HCT116 (cell line): Measurements from ENCODE around the gene OR2H2. TPM values are rescaled to one million over a fixed set of nuclear protein-coding genes. Genes with fewer than 3 reads are reported as not detected.

ENCODE experiments used
- ATAC-seq: fragments of 200-7000 bp; cut with Tn5 transposase; 2 replicates; pipeline ENCODE4 v1.9.1; 2020; ENCODE audit warnings: mild to moderate bottlenecking, moderate library complexity
- BruUV-seq: library from RNA; stranded (reverse); fragments of 400-500 nt; replicated peaks from 2 replicates; lab custom pipeline; 2021; lab: Mats Ljungman, UMichigan
- CTCF ChIA-PET: fragments of 300-600 bp; sonication (Branson Sonifier 250); formaldehyde crosslinking; loops from one replicate; lab custom pipeline; 2021; ENCODE audit warnings: antibody characterized with exemption; lab: Charles Lee
- POLR2A ChIA-PET: fragments of 300-600, 350-600 bp; sonication (Branson Sonifier 250); formaldehyde crosslinking; loops from one replicate; lab custom pipeline; 2021; ENCODE audit warnings: antibody characterized with exemption; lab: Charles Lee
- RAD21 ChIA-PET, 2 experiments: fragments of 300-600 bp; sonication (Branson Sonifier 250); formaldehyde crosslinking; loops; one replicate each; lab custom pipeline; 2023; ENCODE audit warnings: low total read pairs in 2 of 2; ENCODE audit not compliant: uncharacterized antibody in 2 of 2, unreplicated experiment in 2 of 2, low non-redundant PET in 1 of 2; lab: Charles Lee
- DNase-seq: peaks from one replicate; pipeline ENCODE4 v3.0.0-alpha.2; 2010; ENCODE audit warnings: low read depth, low spot score
- H2AFZ ChIP-seq: fragments of 200-600 bp; shearing (Covaris generic), sonication (generic); 2 replicates; pipeline ENCODE4 v1.6.1; 2017; ENCODE audit warnings: low read depth, mixed run types, mixed read lengths, antibody characterized with exemption, low read length; ENCODE audit not compliant: poor library complexity, severe bottlenecking
- H3K27ac ChIP-seq: 2 replicates; pipeline ENCODE4 v1.5.1; 2012; ENCODE audit warnings: low read depth, low read length
- H3K27me3 ChIP-seq: fragments of 200-600 bp; sonication (generic); 2 replicates; pipeline ENCODE4 v1.6.1; 2016; ENCODE audit warnings: mixed run types, low read length, mixed read lengths; ENCODE audit not compliant: insufficient read depth
- H3K36me3 ChIP-seq, 2 experiments: fragments of 200-500 bp in 1 of 2; fragments of 200-600 bp in 1 of 2; sonication (Bioruptor generic) in 1 of 2; sonication (generic) in 1 of 2; 2 replicates each; pipeline versions ENCODE4 v1.5.1 to v1.6.1; 2014 to 2016; ENCODE audit warnings: low read length in 2 of 2, inconsistent platforms in 1 of 2, mixed read lengths in 1 of 2, mixed run types in 1 of 2; ENCODE audit not compliant: insufficient read depth in 2 of 2, control insufficient read depth in 1 of 2
- H3K4me1 ChIP-seq, 2 experiments: fragments of 200-600 bp in 1 of 2; sonication (generic) in 1 of 2; 2 replicates each; pipeline versions ENCODE4 v1.5.1 to v1.6.1; 2012 to 2017; ENCODE audit warnings: low read length in 2 of 2, inconsistent platforms in 1 of 2, mild to moderate bottlenecking in 1 of 2, mixed read lengths in 1 of 2, mixed run types in 1 of 2, moderate library complexity in 1 of 2; ENCODE audit not compliant: insufficient read depth in 2 of 2, control insufficient read depth in 1 of 2
- H3K4me2 ChIP-seq: fragments of 200-600 bp; sonication (generic); 2 replicates; pipeline ENCODE4 v1.6.1; 2017; ENCODE audit warnings: mixed run types, low read length, mixed read lengths
- H3K4me3 ChIP-seq, 2 experiments: fragments of 200-600 bp in 1 of 2; sonication (generic) in 1 of 2; replicated peaks in 1 of 2; 2 replicates each; pipeline ENCODE4 v1.5.1; 2011 to 2016; ENCODE audit warnings: low read length in 2 of 2, control low read depth in 1 of 2, low read depth in 1 of 2, mild to moderate bottlenecking in 1 of 2, mixed read lengths in 1 of 2, mixed run types in 1 of 2
- H3K79me2 ChIP-seq: fragments of 200-600 bp; sonication (generic); 2 replicates; pipeline ENCODE4 v1.6.1; 2017; ENCODE audit warnings: mild to moderate bottlenecking, mixed run types, low read length, moderate library complexity, mixed read lengths; ENCODE audit not compliant: insufficient read depth
- H3K9ac ChIP-seq: fragments of 200-600 bp; sonication (generic); 2 replicates; pipeline ENCODE4 v1.6.1; 2016; ENCODE audit warnings: low read length, mixed read lengths
- H3K9me2 ChIP-seq: fragments of 200-600 bp; sonication (generic), shearing (Covaris generic); 2 replicates; pipeline ENCODE4 v1.6.1; 2017; ENCODE audit warnings: mixed run types, mild to moderate bottlenecking, moderate library complexity; ENCODE audit not compliant: insufficient read depth
- H3K9me3 ChIP-seq, 2 experiments: fragments of 200-500 bp in 1 of 2; fragments of 200-600 bp in 1 of 2; sonication (Bioruptor generic) in 1 of 2; sonication (generic) in 1 of 2; 2 replicates each; pipeline ENCODE4 v1.6.1; 2014 to 2017; ENCODE audit warnings: low read length in 2 of 2, mixed read lengths in 2 of 2, inconsistent platforms in 1 of 2, low read depth in 1 of 2, mild to moderate bottlenecking in 1 of 2, mixed run types in 1 of 2, moderate library complexity in 1 of 2; ENCODE audit not compliant: control insufficient read depth in 1 of 2, insufficient read depth in 1 of 2
- H4K20me1 ChIP-seq: fragments of 200-600 bp; sonication (generic), shearing (Covaris generic); 2 replicates; pipeline ENCODE4 v1.6.1; 2017; ENCODE audit warnings: mixed run types, mild to moderate bottlenecking, moderate library complexity; ENCODE audit not compliant: insufficient read depth
- CBX3 ChIP-seq: IDR thresholded peaks from 2 replicates; pipeline ENCODE4 v1.6.1; 2012; ENCODE audit warnings: low read depth
- CEBPB ChIP-seq: IDR thresholded peaks from 2 replicates; pipeline ENCODE4 v1.6.1; 2012; ENCODE audit warnings: low read depth
- ELF1 ChIP-seq: IDR thresholded peaks from 2 replicates; pipeline ENCODE4 v1.6.1; 2012; ENCODE audit warnings: low read depth, borderline replicate concordance
- EZH2 ChIP-seq: fragments of 200-600 bp; sonication (generic); IDR thresholded peaks from 2 replicates; pipeline ENCODE4 v1.6.1; 2017; ENCODE audit warnings: antibody characterized with exemption, mixed run types
- JUND ChIP-seq: IDR thresholded peaks from 2 replicates; pipeline ENCODE4 v1.6.1; 2012
- POLR2A ChIP-seq: IDR thresholded peaks from 2 replicates; pipeline ENCODE4 v1.7.0; 2011; ENCODE audit warnings: borderline replicate concordance; ENCODE audit not compliant: insufficient read depth, insufficient read length; ENCODE audit errors: extremely low read depth
- POLR2AphosphoS5 ChIP-seq: IDR thresholded peaks from 2 replicates; pipeline ENCODE4 v1.6.1; 2011; ENCODE audit warnings: mild to moderate bottlenecking, low read depth, low read length, moderate library complexity
- RAD21 ChIP-seq: IDR thresholded peaks from 2 replicates; pipeline ENCODE4 v1.6.1; 2012; ENCODE audit warnings: low read depth, mild to moderate bottlenecking
- SP1 ChIP-seq: IDR thresholded peaks from 2 replicates; pipeline ENCODE4 v1.6.1; 2012; ENCODE audit warnings: low read depth
- TCF7L2 ChIP-seq: IDR thresholded peaks from 2 replicates; pipeline ENCODE4 v1.7.0; 2011; ENCODE audit warnings: borderline replicate concordance, inconsistent platforms; ENCODE audit not compliant: insufficient read depth, insufficient read length; ENCODE audit errors: extremely low read depth
- YY1 ChIP-seq: IDR thresholded peaks from 2 replicates; pipeline ENCODE4 v1.6.1; 2011; ENCODE audit warnings: low read length, low read depth, moderate library complexity, mild to moderate bottlenecking; ENCODE audit not compliant: insufficient replicate concordance; ENCODE audit errors: extremely low read depth
- ZFX ChIP-seq: fragments of 450-650 bp; IDR thresholded peaks from 2 replicates; pipeline ENCODE4 v1.6.1; 2017
- intact Hi-C: fragments of 100-400 bp; cut with micrococcal nuclease; formaldehyde crosslinking; loops from 2 replicates; pipeline ENCODE4 v1.10.0; 2022
- total RNA-seq: library from RNA; stranded (reverse); gene quantifications from one replicate; pipeline ENCODE4 v1.2.1, GENCODE V29; 2021; ENCODE audit not compliant: unreplicated experiment
- TF ChIP-seq, protein P1 (sequence below): IDR thresholded peaks from 2 replicates; pipeline ENCODE4 v1.6.1; 2012; ENCODE audit warnings: low read depth
- TF ChIP-seq, protein P2 (sequence below): IDR thresholded peaks from 2 replicates; pipeline ENCODE4 v1.6.1; 2012

OR2H2 gene
- total RNA-seq, 1 experiment from 2014 or later, result not detected

DNA sequence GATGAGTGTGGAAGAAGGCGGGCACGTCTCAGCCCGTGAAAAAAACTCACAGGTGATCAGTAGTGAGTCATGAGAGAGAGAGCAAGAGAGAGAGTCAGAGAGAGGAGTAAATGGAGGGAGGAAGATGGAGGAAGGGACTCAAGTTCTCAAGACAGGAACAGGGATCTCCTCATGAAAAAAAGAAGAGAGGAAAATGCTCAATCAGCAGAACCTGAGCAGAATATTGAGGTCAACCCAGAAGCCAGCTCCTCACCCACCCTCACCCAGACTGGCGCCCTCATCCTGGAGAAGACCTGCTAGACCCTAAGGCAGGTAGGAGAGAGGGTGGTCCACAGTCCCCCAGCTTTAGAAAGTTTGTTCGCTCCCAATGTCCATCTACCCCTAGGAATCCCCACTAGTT, 30.2 kb upstream of the OR2H2 start:
- no peaks in the 10 kb centered on the region for H3K36me3 ChIP-seq
- no peak overlapping the region for H3K4me2 ChIP-seq
- BruUV-seq, result no TSS peak
- no peaks in the 10 kb centered on the region for H3K27me3 ChIP-seq
- DNase-seq, result no peak
- H3K9me2 ChIP-seq, result no peaks in the 10 kb centered on the region
- ChIA-PET CTCF (no interaction called here), RAD21 (no interaction called here), POLR2A (no interaction called here)
- H3K9ac ChIP-seq, result no peak overlapping the region
- no peak overlapping the region for H3K4me3 ChIP-seq
- TF ChIP-seq RAD21, result no peak
- no peak for TF ChIP-seq CBX3
- TF ChIP-seq, protein P1, sequence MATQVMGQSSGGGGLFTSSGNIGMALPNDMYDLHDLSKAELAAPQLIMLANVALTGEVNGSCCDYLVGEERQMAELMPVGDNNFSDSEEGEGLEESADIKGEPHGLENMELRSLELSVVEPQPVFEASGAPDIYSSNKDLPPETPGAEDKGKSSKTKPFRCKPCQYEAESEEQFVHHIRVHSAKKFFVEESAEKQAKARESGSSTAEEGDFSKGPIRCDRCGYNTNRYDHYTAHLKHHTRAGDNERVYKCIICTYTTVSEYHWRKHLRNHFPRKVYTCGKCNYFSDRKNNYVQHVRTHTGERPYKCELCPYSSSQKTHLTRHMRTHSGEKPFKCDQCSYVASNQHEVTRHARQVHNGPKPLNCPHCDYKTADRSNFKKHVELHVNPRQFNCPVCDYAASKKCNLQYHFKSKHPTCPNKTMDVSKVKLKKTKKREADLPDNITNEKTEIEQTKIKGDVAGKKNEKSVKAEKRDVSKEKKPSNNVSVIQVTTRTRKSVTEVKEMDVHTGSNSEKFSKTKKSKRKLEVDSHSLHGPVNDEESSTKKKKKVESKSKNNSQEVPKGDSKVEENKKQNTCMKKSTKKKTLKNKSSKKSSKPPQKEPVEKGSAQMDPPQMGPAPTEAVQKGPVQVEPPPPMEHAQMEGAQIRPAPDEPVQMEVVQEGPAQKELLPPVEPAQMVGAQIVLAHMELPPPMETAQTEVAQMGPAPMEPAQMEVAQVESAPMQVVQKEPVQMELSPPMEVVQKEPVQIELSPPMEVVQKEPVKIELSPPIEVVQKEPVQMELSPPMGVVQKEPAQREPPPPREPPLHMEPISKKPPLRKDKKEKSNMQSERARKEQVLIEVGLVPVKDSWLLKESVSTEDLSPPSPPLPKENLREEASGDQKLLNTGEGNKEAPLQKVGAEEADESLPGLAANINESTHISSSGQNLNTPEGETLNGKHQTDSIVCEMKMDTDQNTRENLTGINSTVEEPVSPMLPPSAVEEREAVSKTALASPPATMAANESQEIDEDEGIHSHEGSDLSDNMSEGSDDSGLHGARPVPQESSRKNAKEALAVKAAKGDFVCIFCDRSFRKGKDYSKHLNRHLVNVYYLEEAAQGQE, result no peak
- TF ChIP-seq POLR2AphosphoS5, result no peak
- no peak for TF ChIP-seq TCF7L2
- TF ChIP-seq ELF1, result no peak
- TF ChIP-seq EZH2, result no peak
- no peak for TF ChIP-seq SP1
- TF ChIP-seq JUND, result no peak
- TF ChIP-seq ZFX, result no peak
- TF ChIP-seq CEBPB, result no peak
- no peak for TF ChIP-seq YY1
- no peak for TF ChIP-seq POLR2A
- TF ChIP-seq, protein P2, sequence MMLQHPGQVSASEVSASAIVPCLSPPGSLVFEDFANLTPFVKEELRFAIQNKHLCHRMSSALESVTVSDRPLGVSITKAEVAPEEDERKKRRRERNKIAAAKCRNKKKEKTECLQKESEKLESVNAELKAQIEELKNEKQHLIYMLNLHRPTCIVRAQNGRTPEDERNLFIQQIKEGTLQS, result no peak
- H3K4me1 ChIP-seq, result no peaks in the 10 kb centered on the region
- H3K27ac ChIP-seq, result no peak overlapping the region
- no peaks in the 10 kb centered on the region for H3K9me3 ChIP-seq
- intact Hi-C loops, result no loop called here
- no peaks in the 10 kb centered on the region for H4K20me1 ChIP-seq
- H3K79me2 ChIP-seq, result no peaks in the 10 kb centered on the region
- ATAC-seq, result no peak
- H2AFZ ChIP-seq, result no peak overlapping the region
